CD4-positive, CD25-positive, alpha-beta regulatory T cell (primary cell): ENCODE results near the gene NPR3. TPM values are rescaled to one million over a fixed set of nuclear protein-coding genes. Genes with fewer than 3 reads are reported as not detected.

ENCODE experiments used
- ATAC-seq, 2 donors: fragments of 150-1000 bp; cut with Tn5 transposase; one replicate each; pipeline ENCODE4 v1.10.0; 2021; ENCODE audit warnings: low read depth in 2 of 2, moderate number of reproducible peaks in 2 of 2, moderate library complexity in 1 of 2
- DNase-seq, 3 donors: peaks; one replicate each; pipeline versions ENCODE4 v3.0.0 to v3.0.0-alpha.2; 2012 to 2022; ENCODE audit warnings: mixed read lengths in 1 of 3
- H3K27ac ChIP-seq: one replicate; pipeline ENCODE4 v1.7.0; 2013; ENCODE audit warnings: mild to moderate bottlenecking, low read length; ENCODE audit not compliant: insufficient read depth, poor library complexity, severe bottlenecking
- H3K27me3 ChIP-seq: one replicate; pipeline ENCODE4 v1.7.0; 2013; ENCODE audit warnings: low read length; ENCODE audit not compliant: control insufficient read depth, insufficient read depth
- H3K36me3 ChIP-seq: one replicate; pipeline ENCODE4 v1.7.0; 2013; ENCODE audit warnings: mild to moderate bottlenecking, low read length, moderate library complexity; ENCODE audit not compliant: control insufficient read depth, insufficient read depth
- H3K4me1 ChIP-seq: 2 replicates; pipeline ENCODE4 v1.7.0; 2013; ENCODE audit warnings: mild to moderate bottlenecking, low read length; ENCODE audit not compliant: insufficient read depth, control insufficient read depth, poor library complexity, severe bottlenecking
- H3K4me3 ChIP-seq: one replicate; pipeline ENCODE4 v1.7.0; 2013; ENCODE audit warnings: low read depth, mild to moderate bottlenecking, low read length, moderate library complexity
- H3K9me3 ChIP-seq, 2 experiments: 1 replicate in 1 of 2; 2 replicates in 1 of 2; pipeline ENCODE4 v1.7.0; 2013; ENCODE audit warnings: low read length in 2 of 2, mild to moderate bottlenecking in 1 of 2, moderate library complexity in 1 of 2; ENCODE audit not compliant: control insufficient read depth in 2 of 2
- H3K27ac Mint-ChIP-seq, 3 donors: one replicate each; pipeline ENCODE4 v1.8.0; 2020 to 2022; ENCODE audit warnings: mild to moderate bottlenecking in 3 of 3, mixed read lengths in 3 of 3, moderate library complexity in 2 of 3
- H3K27me3 Mint-ChIP-seq: one replicate; pipeline ENCODE4 v1.8.0; 2022; ENCODE audit warnings: mild to moderate bottlenecking, mixed read lengths
- H3K36me3 Mint-ChIP-seq: one replicate; pipeline ENCODE4 v1.8.0; 2020; ENCODE audit warnings: mixed read lengths
- H3K4me1 Mint-ChIP-seq, 4 donors: one replicate each; pipeline ENCODE4 v1.8.0; 2020 to 2022; ENCODE audit warnings: mixed read lengths in 4 of 4, mild to moderate bottlenecking in 1 of 4
- H3K4me3 Mint-ChIP-seq, 4 donors: one replicate each; pipeline ENCODE4 v1.8.0; 2020 to 2022; ENCODE audit warnings: mild to moderate bottlenecking in 4 of 4, mixed read lengths in 4 of 4, moderate library complexity in 3 of 4
- H3K9me3 Mint-ChIP-seq, 7 donors: one replicate each; pipeline ENCODE4 v1.8.0; 2020 to 2022; ENCODE audit warnings: mixed read lengths in 7 of 7, mild to moderate bottlenecking in 3 of 7, moderate library complexity in 2 of 7
- polyA plus RNA-seq, 4 donors: library from polyadenylated mRNA; unstranded; fragments of 300-500 nt; fragmentation: Illumina TruSeq; gene quantifications; one replicate each; pipeline ENCODE4 v1.2.3, GENCODE V29; 2021
- total RNA-seq: library from RNA; stranded (reverse); gene quantifications from one replicate; pipeline ENCODE4 v1.2.3, GENCODE V29; 2022

NPR3 gene
- total and polyA plus RNA-seq, 5 donors from 2014 or later = 2.4 TPM; not detected in 4

DNA sequence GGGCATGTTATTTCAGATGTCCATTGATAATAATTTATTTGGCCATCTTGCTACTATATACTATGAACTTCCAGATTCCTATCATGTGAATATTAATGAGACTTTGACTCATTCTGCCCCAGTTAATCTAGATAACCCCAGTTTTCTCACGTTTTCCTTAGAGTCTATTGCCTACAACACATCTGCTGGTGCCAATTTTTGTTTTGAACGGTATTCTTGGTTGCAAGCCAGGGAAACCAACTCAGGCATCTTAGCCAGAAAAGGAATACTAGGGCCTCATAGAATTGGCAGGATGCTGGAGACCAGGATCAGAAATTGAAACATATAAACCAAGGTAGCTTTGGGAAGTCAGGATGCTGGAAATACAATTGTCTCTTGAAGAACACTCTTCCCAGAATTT is 28.0 kb upstream of the NPR3 start:
- no peak overlapping the region for H3K4me3 Mint-ChIP-seq
- Histone ChIP-seq H3K9me3 (peaks cover 4 to 15% of the 10 kb centered on the region in 2 experiments), H3K36me3 (no peaks in the 10 kb centered on the region), H3K4me1 (no peaks in the 10 kb centered on the region), H3K4me3 (no peak overlapping the region), H3K27me3 (no peaks in the 10 kb centered on the region), H3K27ac (no peak overlapping the region)
- no peaks in the 10 kb centered on the region for H3K27me3 Mint-ChIP-seq
- H3K36me3 Mint-ChIP-seq = peaks cover 3% of the 10 kb centered on the region
- peaks cover 2 to 28% (median 7%) of the 10 kb centered on the region in 7 donors for H3K9me3 Mint-ChIP-seq
- no peak overlapping the region for H3K27ac Mint-ChIP-seq
- no peak for ATAC-seq
- no peaks in the 10 kb centered on the region for H3K4me1 Mint-ChIP-seq
- DNase-seq = no peak

DNA sequence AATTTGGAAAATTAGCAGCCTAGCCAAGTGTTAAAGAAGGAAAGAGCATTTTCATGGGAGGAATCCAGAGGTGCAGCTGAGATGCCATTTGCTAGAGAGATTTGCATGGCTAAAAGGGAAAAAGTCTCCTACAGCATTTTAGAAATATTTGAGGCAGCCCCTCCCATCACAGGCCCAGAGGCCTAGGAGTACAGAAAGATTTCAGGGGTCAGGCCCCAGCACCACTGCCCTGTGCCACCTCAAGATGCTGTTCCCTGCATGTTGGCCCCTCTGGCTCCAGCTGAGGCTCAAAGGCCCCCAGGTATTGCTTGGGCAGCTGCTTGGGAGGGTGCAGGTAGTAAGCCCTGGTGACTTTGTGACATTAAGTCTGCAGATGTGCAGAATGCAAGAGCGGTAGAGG is 26.9 kb upstream of the NPR3 start:
- no peak overlapping the region for H3K27ac ChIP-seq
- Mint-ChIP-seq H3K27ac (no peak overlapping the region), H3K4me3 (no peak overlapping the region), H3K36me3 (peaks cover 3% of the 10 kb centered on the region), H3K4me1 (no peaks in the 10 kb centered on the region), H3K27me3 (no peaks in the 10 kb centered on the region), H3K9me3 (peaks cover 2 to 28% (median 7%) of the 10 kb centered on the region in 7 donors)
- H3K9me3 ChIP-seq = peaks cover 4 to 15% of the 10 kb centered on the region in 2 experiments
- no peaks in the 10 kb centered on the region for H3K36me3 ChIP-seq
- no peaks in the 10 kb centered on the region for H3K4me1 ChIP-seq
- H3K27me3 ChIP-seq = peaks cover 2% of the 10 kb centered on the region
- DNase-seq (no peak), ATAC-seq (no peak)
- no peak overlapping the region for H3K4me3 ChIP-seq

DNA sequence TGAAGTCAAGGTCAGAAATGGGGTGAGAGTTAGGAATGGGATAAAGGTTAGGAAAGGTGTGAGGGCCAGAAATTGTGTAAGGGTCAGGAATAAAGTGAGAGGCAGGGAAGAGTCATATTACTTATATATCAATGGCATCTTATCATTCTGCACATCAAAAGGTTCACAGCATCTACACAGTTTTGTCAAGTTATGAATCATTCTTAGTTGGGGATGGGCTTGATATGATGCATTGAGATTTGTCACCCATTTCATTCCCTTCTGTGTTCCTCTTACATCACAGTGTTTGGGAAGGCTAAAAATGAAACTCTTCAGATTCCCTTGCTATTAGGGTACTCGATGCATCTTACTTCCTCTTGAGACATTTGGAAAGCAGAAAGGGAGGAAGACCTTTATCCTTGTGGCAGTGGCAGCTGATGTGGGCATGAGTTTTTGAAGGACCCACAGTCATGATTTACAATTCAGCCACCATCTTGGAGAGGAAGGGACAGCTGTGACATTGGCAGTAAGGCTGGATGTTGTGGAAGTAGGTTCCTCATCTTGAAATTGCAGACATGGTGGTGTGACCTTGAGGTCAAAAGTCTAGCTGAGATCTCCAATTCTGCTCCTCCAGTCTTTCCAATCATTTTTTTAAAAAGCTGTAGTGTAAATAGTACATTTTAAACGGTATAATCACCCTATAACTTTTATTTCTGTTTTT is 24.2 kb upstream of the NPR3 start:
- Mint-ChIP-seq H3K36me3 (peaks cover 3% of the 10 kb centered on the region), H3K4me1 (no peaks in the 10 kb centered on the region)
- no peak for ATAC-seq

DNA sequence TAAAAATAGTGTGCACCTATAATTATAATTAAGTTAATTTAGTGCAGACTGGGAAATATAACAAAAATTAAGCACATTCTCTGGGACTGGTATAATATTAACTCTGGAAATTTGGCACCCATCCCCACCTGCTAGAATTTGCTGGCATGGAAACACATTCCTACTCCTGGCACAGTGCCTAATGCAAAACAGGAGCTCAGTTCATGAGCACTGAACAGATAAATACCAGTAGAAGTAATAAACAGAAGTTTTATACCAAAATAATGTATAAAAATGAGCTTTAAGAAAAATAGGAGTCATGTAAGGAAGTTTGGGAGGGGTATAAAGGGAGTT is 23.7 kb upstream of the NPR3 start:
- Mint-ChIP-seq H3K4me1 (no peaks in the 10 kb centered on the region), H3K27ac (no peak overlapping the region), H3K27me3 (peaks cover 8% of the 10 kb centered on the region), H3K9me3 (peaks cover 2 to 28% (median 11%) of the 10 kb centered on the region in 7 donors), H3K4me3 (no peak overlapping the region), H3K36me3 (peaks cover 3% of the 10 kb centered on the region)
- Histone ChIP-seq H3K4me3 (no peak overlapping the region), H3K4me1 (no peaks in the 10 kb centered on the region), H3K9me3 (peaks cover 4 to 15% of the 10 kb centered on the region in 2 experiments), H3K36me3 (no peaks in the 10 kb centered on the region), H3K27me3 (peaks cover 2% of the 10 kb centered on the region), H3K27ac (no peak overlapping the region)
- no peak for ATAC-seq
- no peak for DNase-seq

More for the DNA sequence above, 24.2 kb upstream of the NPR3 start:
- Histone ChIP-seq H3K4me1 (no peaks in the 10 kb centered on the region), H3K27ac (no peak overlapping the region), H3K9me3 (peaks cover 4 to 15% of the 10 kb centered on the region in 2 experiments), H3K4me3 (no peak overlapping the region), H3K36me3 (no peaks in the 10 kb centered on the region), H3K27me3 (peaks cover 2% of the 10 kb centered on the region)
- DNase-seq = no peak
- peaks cover 2 to 28% (median 11%) of the 10 kb centered on the region in 7 donors for H3K9me3 Mint-ChIP-seq
- no peak overlapping the region for H3K27ac Mint-ChIP-seq
- H3K27me3 Mint-ChIP-seq = peaks cover 8% of the 10 kb centered on the region
- H3K4me3 Mint-ChIP-seq = no peak overlapping the region

DNA sequence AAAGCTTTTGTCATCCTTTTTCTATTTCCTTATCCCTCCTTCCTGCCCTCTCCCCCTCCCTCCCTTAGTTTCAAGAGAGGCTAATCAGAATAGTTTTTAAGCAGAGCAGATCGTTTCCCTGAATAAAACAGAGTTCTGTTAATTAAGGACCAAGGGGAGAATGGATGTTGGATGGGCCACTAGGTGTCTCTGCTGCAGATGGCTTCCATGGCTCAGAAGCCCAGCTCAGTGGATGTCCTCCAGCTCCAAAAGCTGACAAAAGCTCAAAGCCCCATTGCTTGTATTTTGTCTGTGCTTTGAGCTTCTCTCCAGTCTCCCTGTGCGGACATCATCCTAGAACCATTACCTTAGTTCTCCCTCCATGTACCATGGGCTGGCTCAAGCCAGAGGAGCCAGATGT is 21.0 kb upstream of the NPR3 start:
- Mint-ChIP-seq H3K27me3 (peaks cover 9% of the 10 kb centered on the region), H3K27ac (no peak overlapping the region), H3K36me3 (peaks cover 3% of the 10 kb centered on the region), H3K4me1 (no peaks in the 10 kb centered on the region), H3K9me3 (peaks cover 0 to 12% (median 4%) of the 10 kb centered on the region in 7 donors), H3K4me3 (no peak overlapping the region)
- Histone ChIP-seq H3K4me1 (no peaks in the 10 kb centered on the region), H3K4me3 (no peak overlapping the region), H3K27me3 (peaks cover 2% of the 10 kb centered on the region), H3K9me3 (no peaks in the 10 kb centered on the region), H3K36me3 (no peaks in the 10 kb centered on the region), H3K27ac (no peak overlapping the region)
- ATAC-seq (no peak), DNase-seq (no peak)

DNA sequence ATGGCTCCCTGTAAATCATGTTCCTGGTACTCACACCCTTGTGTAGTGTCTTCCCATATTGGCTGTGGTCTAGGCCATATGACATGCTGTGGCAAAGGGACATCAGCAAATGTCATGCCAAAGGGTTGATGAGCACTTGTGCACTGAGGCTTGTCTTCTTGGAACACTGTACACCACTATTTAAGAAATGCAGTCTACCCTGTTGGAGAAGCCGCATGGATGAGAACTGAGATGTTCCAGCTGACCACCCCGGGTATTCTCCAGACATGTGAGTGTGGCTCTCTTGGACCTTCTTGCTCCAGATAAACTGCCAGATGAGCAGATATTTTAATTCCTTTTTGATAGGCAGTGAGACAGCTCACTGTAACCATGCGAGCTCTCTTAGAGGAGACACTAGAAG is 20.5 kb upstream of the NPR3 start:
- Mint-ChIP-seq H3K4me1 (no peaks in the 10 kb centered on the region), H3K4me3 (no peak overlapping the region), H3K27me3 (peaks cover 14% of the 10 kb centered on the region), H3K9me3 (peaks cover 0 to 9% (median 4%) of the 10 kb centered on the region in 7 donors), H3K27ac (no peak overlapping the region), H3K36me3 (peaks cover 3% of the 10 kb centered on the region)
- Histone ChIP-seq H3K4me3 (no peak overlapping the region), H3K27ac (no peak overlapping the region), H3K27me3 (peaks cover 2% of the 10 kb centered on the region), H3K4me1 (no peaks in the 10 kb centered on the region), H3K36me3 (no peaks in the 10 kb centered on the region), H3K9me3 (no peaks in the 10 kb centered on the region)
- DNase-seq (no peak), ATAC-seq (no peak)

DNA sequence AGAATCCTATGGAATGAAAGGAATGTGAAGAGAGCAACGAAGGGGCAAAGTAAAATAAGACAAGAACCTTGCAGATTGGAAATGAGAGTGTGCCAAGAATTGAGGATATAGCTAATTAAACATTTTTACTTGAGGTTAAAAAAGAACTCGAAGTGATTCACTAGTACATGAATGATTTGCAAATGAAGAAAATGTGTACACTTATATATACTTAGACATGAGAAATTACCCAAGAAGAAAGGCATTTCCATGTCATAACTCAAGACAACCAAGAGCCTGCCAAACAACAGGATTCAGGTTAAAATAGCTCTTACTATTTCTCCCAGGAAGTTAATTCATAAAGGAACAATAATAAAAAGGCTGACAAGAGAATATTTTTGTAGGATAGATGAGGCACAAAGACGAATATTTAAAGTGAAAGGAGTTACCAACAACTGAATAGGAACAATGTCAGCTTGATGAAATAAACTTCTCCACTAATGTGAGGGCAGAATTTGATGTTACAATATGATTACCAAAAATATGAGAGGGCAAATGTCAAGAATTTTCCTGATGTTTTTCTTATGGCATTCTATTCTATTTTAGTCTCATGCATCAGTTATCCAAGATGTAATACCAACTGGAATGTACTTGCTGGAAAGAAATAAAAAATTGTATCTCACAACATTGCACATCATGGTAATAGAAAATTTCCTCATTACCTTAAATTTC is 18.9 kb upstream of the NPR3 start:
- Histone ChIP-seq H3K4me3 (no peak overlapping the region), H3K27ac (no peak overlapping the region), H3K4me1 (no peaks in the 10 kb centered on the region), H3K36me3 (no peaks in the 10 kb centered on the region), H3K9me3 (no peaks in the 10 kb centered on the region), H3K27me3 (peaks cover 2% of the 10 kb centered on the region)
- Mint-ChIP-seq H3K27ac (no peak overlapping the region), H3K27me3 (peaks cover 25% of the 10 kb centered on the region), H3K36me3 (no peaks in the 10 kb centered on the region), H3K4me3 (no peak overlapping the region), H3K9me3 (peaks cover 0 to 4% (median 2%) of the 10 kb centered on the region in 7 donors), H3K4me1 (no peaks in the 10 kb centered on the region)
- no peak for DNase-seq
- no peak for ATAC-seq

DNA sequence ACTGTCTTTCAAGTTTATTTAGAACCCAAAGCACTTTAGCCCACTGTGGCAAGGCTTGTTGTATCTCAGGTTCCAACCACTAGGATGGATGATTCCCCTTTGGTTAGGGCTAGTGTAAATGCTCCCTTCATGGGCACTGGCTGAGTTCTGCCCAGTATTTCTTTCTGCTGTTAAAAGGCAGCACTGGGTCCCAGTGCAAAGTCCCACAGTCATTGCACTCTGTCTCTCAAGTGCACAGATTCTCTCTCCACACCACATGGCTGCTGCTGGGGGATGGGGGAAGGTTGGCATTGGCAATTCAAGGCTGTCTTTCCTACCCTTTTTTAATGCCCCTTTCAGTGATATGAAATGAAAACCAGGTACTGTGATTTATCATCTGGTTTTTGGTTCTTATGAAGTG is 7.2 kb upstream of the NPR3 start:
- Mint-ChIP-seq H3K27me3 (peaks cover 25% of the 10 kb centered on the region), H3K4me3 (no peak overlapping the region), H3K9me3 (peaks cover 0 to 13% (median 5%) of the 10 kb centered on the region in 7 donors), H3K27ac (no peak overlapping the region), H3K36me3 (no peaks in the 10 kb centered on the region), H3K4me1 (peaks cover 0 to 2% (median under 1%) of the 10 kb centered on the region in 4 donors)
- no peak for DNase-seq
- H3K4me1 ChIP-seq = no peaks in the 10 kb centered on the region
- no peak for ATAC-seq
- H3K27me3 ChIP-seq = peaks cover 1% of the 10 kb centered on the region
- H3K36me3 ChIP-seq = no peaks in the 10 kb centered on the region
- peaks cover 0 to 6% of the 10 kb centered on the region in 2 experiments for H3K9me3 ChIP-seq
- H3K27ac ChIP-seq = no peak overlapping the region
- H3K4me3 ChIP-seq = no peak overlapping the region
